GM18526 (cell line): ENCODE measurements around the gene IL15.

Source experiments
- POLR2A ChIP-seq: IDR thresholded peaks from 3 replicates; pipeline ENCODE4 v1.6.1; 2011; ENCODE audit not compliant: insufficient read length; ENCODE audit errors: extremely low read depth

The IL15 gene

GRCh38 chr4:141642063-141642462, 5.7 kb downstream of the IL15 start:
- no peak for TF ChIP-seq POLR2A

GRCh38 chr4:141642711-141643110, 6.3 kb downstream of the IL15 start:
- no peak for TF ChIP-seq POLR2A

- TF ChIP-seq POLR2A, result no peak
Observed at GRCh38 chr4:141643557-141643956, 7.2 kb downstream of the IL15 start.

- TF ChIP-seq POLR2A, result no peak
Observed at GRCh38 chr4:141645611-141646340, 9.4 kb downstream of the IL15 start.

GRCh38 chr4:141646969-141647368, 10.6 kb downstream of the IL15 start:
- TF ChIP-seq POLR2A, result no peak

GRCh38 chr4:141647966-141648365, 11.6 kb downstream of the IL15 start:
- TF ChIP-seq POLR2A, result no peak

GRCh38 chr4:141652161-141652778, 15.9 kb downstream of the IL15 start:
- no peak for TF ChIP-seq POLR2A

- no peak for TF ChIP-seq POLR2A
Observed at GRCh38 chr4:141654098-141654497, 17.7 kb downstream of the IL15 start.

- TF ChIP-seq POLR2A, result no peak
Observed at GRCh38 chr4:141656031-141656430, 19.6 kb downstream of the IL15 start.

GRCh38 chr4:141657550-141658250, 21.3 kb downstream of the IL15 start:
- no peak for TF ChIP-seq POLR2A

- TF ChIP-seq POLR2A, result no peak
Observed at GRCh38 chr4:141658309-141658708, 21.9 kb downstream of the IL15 start.

GRCh38 chr4:141659539-141659938, 23.2 kb downstream of the IL15 start:
- no peak for TF ChIP-seq POLR2A

- TF ChIP-seq POLR2A, result no peak
Observed at GRCh38 chr4:141660880-141661279, 24.5 kb downstream of the IL15 start.

- no peak for TF ChIP-seq POLR2A
Observed at GRCh38 chr4:141668200-141668910, 32.0 kb downstream of the IL15 start.

GRCh38 chr4:141669501-141669900, 33.1 kb downstream of the IL15 start:
- no peak for TF ChIP-seq POLR2A

- no peak for TF ChIP-seq POLR2A
Observed at GRCh38 chr4:141675384-141675783, 39.0 kb downstream of the IL15 start.
